ENCODE data around the gene FAM9A.

DNA sequence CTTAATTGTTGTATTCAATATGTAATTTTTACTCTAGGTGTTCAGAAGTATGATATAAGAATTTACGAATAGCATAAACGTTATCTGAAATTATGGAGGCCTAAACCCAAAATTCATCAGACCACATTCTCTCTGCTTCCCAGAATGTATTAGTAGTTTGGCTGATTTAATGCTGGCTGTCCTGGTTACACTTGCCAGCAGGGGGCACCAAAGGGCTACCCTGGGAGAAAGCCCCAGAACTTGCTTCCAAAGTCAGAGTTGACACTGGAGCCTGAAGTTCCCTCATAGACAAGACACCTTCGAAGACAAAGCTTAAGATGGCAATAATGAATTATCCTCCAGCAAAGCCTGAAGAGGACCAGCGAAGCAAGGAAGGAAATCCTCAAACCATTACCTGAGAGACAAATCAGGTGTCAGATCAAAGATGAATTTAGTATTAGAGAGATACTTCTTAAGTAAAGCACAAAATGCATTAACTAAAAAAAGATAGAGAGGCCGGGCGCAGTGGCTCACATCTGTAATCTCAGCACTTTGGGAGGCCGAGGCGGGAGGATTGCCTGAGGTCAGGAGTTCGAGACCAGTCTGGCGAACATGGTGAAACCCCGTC is 58.0 kb downstream of the FAM9A start:
- TF ChIP-seq, protein P1, sequence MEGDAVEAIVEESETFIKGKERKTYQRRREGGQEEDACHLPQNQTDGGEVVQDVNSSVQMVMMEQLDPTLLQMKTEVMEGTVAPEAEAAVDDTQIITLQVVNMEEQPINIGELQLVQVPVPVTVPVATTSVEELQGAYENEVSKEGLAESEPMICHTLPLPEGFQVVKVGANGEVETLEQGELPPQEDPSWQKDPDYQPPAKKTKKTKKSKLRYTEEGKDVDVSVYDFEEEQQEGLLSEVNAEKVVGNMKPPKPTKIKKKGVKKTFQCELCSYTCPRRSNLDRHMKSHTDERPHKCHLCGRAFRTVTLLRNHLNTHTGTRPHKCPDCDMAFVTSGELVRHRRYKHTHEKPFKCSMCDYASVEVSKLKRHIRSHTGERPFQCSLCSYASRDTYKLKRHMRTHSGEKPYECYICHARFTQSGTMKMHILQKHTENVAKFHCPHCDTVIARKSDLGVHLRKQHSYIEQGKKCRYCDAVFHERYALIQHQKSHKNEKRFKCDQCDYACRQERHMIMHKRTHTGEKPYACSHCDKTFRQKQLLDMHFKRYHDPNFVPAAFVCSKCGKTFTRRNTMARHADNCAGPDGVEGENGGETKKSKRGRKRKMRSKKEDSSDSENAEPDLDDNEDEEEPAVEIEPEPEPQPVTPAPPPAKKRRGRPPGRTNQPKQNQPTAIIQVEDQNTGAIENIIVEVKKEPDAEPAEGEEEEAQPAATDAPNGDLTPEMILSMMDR (IDR thresholded peaks at IDR 0.05; ENCODE audit: low read depth, low read length) = peak; percentile 72
- no peak for TF ChIP-seq EZH2phosphoT487 (IDR thresholded peaks at IDR 0.05; ENCODE audit: low read depth)

All from OCI-LY3 (cell line).